Lower leg skin (tissue), 4 donors: ENCODE data around the gene PTPRT. TPM values are rescaled to one million over a fixed set of nuclear protein-coding genes. Genes with fewer than 3 reads are reported as not detected.

Source experiments
- DNase-seq, 2 donors: peaks; one replicate each; pipeline ENCODE4 v3.0.0-alpha.2; 2019; ENCODE audit warnings: low spot score in 2 of 2
- H3K4me3 ChIP-seq: fragments of 200-600 bp; sonication (generic); 2 replicates; pipeline ENCODE4 v1.5.1; 2017; ENCODE audit warnings: mild to moderate bottlenecking, low read depth; ENCODE audit not compliant: poor library complexity, severe bottlenecking
- POLR2A ChIP-seq, 2 donors: fragments of 450-650 bp; IDR thresholded peaks; one replicate each; pipeline ENCODE4 v1.6.1; 2016 to 2017; ENCODE audit warnings: antibody characterized with exemption in 2 of 2, mild to moderate bottlenecking in 1 of 2, moderate library complexity in 1 of 2
- WGBS, 2 donors: methylation state at CpG; one replicate each; pipeline ENCODE4 v1.1.5; 2018; 5-methylcytosine and 5-hydroxymethylcytosine counted together
- intact Hi-C: fragments of 100-400 bp; cut with DNase I; formaldehyde crosslinking; loops from one replicate; pipeline ENCODE4 v1.15.0; 2023; ENCODE audit warnings: low total_unique reads
- total RNA-seq, 4 donors: library from RNA; depleted of rRNA; stranded (reverse); fragments of >200 nt; gene quantifications; one replicate each; pipeline ENCODE4 v1.1.0, GENCODE V29; 2016
- TF ChIP-seq, protein P1 (sequence below), 3 donors: fragments of 450-650 bp; IDR thresholded peaks; one replicate each; pipeline ENCODE4 v1.5.1; 2016; ENCODE audit warnings: antibody characterized with exemption in 3 of 3, mild to moderate bottlenecking in 3 of 3, moderate library complexity in 2 of 3

The PTPRT gene
- total RNA-seq, 4 donors from 2014 or later, result 0.34 to 1.4 (median 0.95) TPM

DNA sequence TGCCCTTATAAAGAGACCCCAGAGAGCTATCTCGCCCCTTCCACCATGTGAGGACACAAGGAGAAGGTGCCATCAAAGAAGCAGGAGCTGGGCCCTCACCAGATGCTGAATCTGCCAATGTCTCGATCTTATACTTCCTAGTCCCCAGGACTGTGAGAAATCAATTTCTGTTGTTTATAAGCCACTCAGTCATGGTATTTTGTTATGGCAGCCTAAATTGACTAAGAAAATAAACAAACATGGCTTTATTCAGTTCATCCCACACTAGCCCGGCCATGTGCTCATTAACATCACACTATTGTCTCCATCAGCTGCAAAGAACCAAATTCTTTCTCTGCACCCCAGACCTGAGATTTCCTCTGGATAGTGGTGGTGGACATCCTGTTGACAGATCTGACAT is 302.4 kb downstream of the PTPRT start:
- intact Hi-C loops, result no loop called here
- H3K4me3 ChIP-seq, result no peak overlapping the region
- 78 to 80% methylated on average over 3 of the region's 3 CpGs for WGBS, 2 donors
- no peak for TF ChIP-seq POLR2A (IDR thresholded peaks at IDR 0.05)
- TF ChIP-seq, protein P1, sequence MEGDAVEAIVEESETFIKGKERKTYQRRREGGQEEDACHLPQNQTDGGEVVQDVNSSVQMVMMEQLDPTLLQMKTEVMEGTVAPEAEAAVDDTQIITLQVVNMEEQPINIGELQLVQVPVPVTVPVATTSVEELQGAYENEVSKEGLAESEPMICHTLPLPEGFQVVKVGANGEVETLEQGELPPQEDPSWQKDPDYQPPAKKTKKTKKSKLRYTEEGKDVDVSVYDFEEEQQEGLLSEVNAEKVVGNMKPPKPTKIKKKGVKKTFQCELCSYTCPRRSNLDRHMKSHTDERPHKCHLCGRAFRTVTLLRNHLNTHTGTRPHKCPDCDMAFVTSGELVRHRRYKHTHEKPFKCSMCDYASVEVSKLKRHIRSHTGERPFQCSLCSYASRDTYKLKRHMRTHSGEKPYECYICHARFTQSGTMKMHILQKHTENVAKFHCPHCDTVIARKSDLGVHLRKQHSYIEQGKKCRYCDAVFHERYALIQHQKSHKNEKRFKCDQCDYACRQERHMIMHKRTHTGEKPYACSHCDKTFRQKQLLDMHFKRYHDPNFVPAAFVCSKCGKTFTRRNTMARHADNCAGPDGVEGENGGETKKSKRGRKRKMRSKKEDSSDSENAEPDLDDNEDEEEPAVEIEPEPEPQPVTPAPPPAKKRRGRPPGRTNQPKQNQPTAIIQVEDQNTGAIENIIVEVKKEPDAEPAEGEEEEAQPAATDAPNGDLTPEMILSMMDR (IDR thresholded peaks at IDR 0.05), result no peak
- no peak for DNase-seq

DNA sequence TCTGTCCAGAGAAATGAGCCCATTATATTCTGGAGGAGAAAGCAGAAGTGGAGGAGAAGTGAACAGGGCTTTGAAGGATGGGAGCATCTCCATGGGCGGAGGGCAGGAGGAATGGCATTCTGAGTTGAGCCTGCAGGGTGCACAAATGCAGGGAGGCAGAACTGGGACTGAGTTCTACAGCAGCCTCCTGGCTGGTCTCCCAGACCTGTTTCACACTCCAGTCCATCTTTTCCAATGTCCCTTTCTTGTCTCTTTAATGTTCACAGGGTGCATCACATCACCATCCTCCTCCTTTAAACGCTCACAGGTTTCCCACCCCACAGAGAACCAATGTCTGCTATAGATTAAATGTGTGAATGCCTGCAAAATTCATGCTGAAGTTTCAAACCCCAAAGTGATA is 302.9 kb downstream of the PTPRT start:
- H3K4me3 ChIP-seq, result no peak overlapping the region
- TF ChIP-seq POLR2A (IDR thresholded peaks at IDR 0.05), result no peak
- TF ChIP-seq, protein P1 (IDR thresholded peaks at IDR 0.05), result no peak
- intact Hi-C loops, result no loop called here
- no peak for DNase-seq
- WGBS, 2 donors, result 55 to 76% methylated on average over 2 of the region's 2 CpGs

DNA sequence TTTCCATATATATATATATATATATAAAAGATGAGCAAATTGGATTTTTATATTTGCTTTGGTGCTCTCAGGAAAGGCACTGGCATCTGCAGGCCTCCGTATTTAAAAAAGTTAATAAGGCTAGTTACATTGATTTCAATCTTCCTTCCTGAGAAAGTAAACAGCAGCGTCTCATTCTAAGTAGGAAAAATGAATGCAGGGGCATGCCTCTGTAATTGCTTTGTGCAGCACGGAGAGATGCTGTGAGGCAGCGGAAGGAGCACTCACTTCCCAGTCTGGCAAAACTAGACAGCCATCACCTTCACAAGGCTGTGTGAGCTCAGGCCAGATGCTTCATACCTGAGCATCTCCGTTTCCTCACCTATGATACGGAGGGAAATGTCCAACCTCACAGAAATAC is 303.7 kb downstream of the PTPRT start:
- intact Hi-C loops, result no loop called here
- no peak overlapping the region for H3K4me3 ChIP-seq
- no peak for TF ChIP-seq POLR2A (IDR thresholded peaks at IDR 0.05)
- TF ChIP-seq, protein P1 (IDR thresholded peaks at IDR 0.05), result no peak
- WGBS, 2 donors, result 82 to 86% methylated on average over 6 of the region's 6 CpGs
- no peak for DNase-seq

DNA sequence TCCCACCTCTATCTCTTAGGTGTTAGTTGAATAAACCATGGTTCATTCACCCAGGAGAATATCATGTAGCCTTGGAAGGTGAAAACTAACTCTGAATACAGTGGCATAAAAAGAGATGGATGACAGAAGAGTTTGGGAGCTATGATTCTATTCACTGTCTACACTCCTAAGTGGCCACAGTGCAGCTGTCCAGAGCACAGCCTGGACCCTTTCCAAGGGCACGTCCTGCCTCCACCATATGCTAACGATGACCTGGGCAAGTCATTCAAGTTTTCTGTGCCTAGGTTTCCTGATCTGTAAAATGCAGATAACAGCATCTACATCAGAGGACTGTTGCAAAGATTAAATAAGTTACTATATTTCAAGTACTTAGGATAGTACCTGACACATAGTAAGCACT is 314.1 kb downstream of the PTPRT start:
- no peak for DNase-seq
- intact Hi-C loops, result no loop called here
- TF ChIP-seq, protein P1 (IDR thresholded peaks at IDR 0.05), result no peak
- TF ChIP-seq POLR2A (IDR thresholded peaks at IDR 0.05), result no peak
- 70 to 73% methylated on average over 2 of the region's 2 CpGs for WGBS, 2 donors
- no peak overlapping the region for H3K4me3 ChIP-seq

DNA sequence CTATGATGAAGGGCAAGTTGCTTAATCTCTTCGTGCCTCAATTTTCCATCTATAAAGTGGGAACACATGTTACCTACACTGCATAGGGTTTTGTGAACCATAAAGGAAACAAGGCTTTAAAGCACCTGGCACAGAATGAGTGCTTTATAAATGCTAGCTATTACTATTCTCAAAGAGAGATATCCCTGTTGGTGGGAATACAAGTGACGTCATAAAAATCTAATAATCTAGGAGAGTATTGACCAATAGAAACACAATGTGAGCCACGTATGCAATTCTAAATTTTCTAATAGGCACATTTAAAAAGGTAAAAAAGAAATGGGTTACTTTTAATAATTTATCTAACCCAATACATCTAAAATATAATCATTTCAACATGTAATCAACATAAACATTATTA is 316.4 kb downstream of the PTPRT start:
- WGBS, 2 donors, result 71 to 82% methylated on average over 3 of the region's 3 CpGs
- no peak for DNase-seq
- TF ChIP-seq, protein P1 (IDR thresholded peaks at IDR 0.05), result no peak
- no peak for TF ChIP-seq POLR2A (IDR thresholded peaks at IDR 0.05)
- intact Hi-C loops, result no loop called here
- H3K4me3 ChIP-seq, result no peak overlapping the region

DNA sequence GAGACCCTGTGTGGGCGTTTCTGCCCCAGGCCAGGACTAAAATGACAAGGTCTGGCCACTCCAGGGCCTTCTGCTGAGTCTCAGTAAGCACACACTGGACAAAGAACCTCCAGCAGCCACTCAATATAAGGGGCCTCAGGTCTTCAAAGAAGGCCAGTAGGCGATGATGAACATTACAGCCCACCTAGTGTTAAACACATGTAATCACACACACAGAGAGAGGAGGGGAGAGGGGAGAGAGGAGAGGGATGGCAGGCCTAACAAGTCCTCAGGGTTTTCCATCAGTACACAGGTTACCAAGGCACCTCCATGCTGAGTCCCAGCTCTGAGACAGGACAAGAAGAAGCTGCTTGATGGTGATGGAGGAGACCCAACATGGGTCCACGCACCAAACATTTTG is 325.6 kb downstream of the PTPRT start:
- intact Hi-C loops, result no loop called here
- DNase-seq, result no peak
- no peak for TF ChIP-seq POLR2A (IDR thresholded peaks at IDR 0.05)
- TF ChIP-seq, protein P1 (IDR thresholded peaks at IDR 0.05), result no peak
- 72 to 75% methylated on average over 3 of the region's 3 CpGs for WGBS, 2 donors
- H3K4me3 ChIP-seq, result no peak overlapping the region
